ENCODE data around the gene NMRAL1.

NMRAL1 gene

GRCh38 chr16:4450931-4451519, 23.4 kb downstream of the NMRAL1 start:
- H3K4me3 ChIP-seq (replicated peaks; ENCODE audit: low read depth, low read length), result no peak overlapping the region
- no peak for DNase-seq (ENCODE audit: extremely low read depth, low read depth)
- no peak for TF ChIP-seq CTCF (IDR thresholded peaks at IDR 0.05; ENCODE audit: low read depth, low read length, missing control alignments)

GRCh38 chr16:4450430-4450829, 24.0 kb downstream of the NMRAL1 start:
- H3K4me3 ChIP-seq (replicated peaks; ENCODE audit: low read depth, low read length), result no peak overlapping the region
- TF ChIP-seq CTCF (IDR thresholded peaks at IDR 0.05; ENCODE audit: low read depth, low read length, missing control alignments), result no peak
- no peak for DNase-seq (ENCODE audit: extremely low read depth, low read depth)

- DNase-seq (ENCODE audit: extremely low read depth, low read depth), result no peak
- no peak for TF ChIP-seq CTCF (IDR thresholded peaks at IDR 0.05; ENCODE audit: low read depth, low read length, missing control alignments)
- H3K4me3 ChIP-seq (replicated peaks; ENCODE audit: low read depth, low read length), result no peak overlapping the region
These were observed 30.4 kb downstream of the NMRAL1 start for GRCh38 chr16:4443986-4444385.

GRCh38 chr16:4443271-4443670, 31.2 kb downstream of the NMRAL1 start:
- TF ChIP-seq CTCF (IDR thresholded peaks at IDR 0.05; ENCODE audit: low read depth, low read length, missing control alignments), result no peak
- no peak overlapping the region for H3K4me3 ChIP-seq (replicated peaks; ENCODE audit: low read depth, low read length)
- DNase-seq (ENCODE audit: extremely low read depth, low read depth), result no peak

GRCh38 chr16:4442371-4442770, 32.1 kb downstream of the NMRAL1 start:
- no peak overlapping the region for H3K4me3 ChIP-seq (replicated peaks; ENCODE audit: low read depth, low read length)
- TF ChIP-seq CTCF (IDR thresholded peaks at IDR 0.05; ENCODE audit: low read depth, low read length, missing control alignments), result no peak

GRCh38 chr16:4437366-4437765, 37.1 kb downstream of the NMRAL1 start:
- DNase-seq (ENCODE audit: extremely low read depth, low read depth), result no peak
- no peak overlapping the region for H3K4me3 ChIP-seq (replicated peaks; ENCODE audit: low read depth, low read length)
- no peak for TF ChIP-seq CTCF (IDR thresholded peaks at IDR 0.05; ENCODE audit: low read depth, low read length, missing control alignments)

More at GRCh38 chr16:4442371-4442770, 32.1 kb downstream of the NMRAL1 start:
- DNase-seq (ENCODE audit: extremely low read depth, low read depth), result no peak

Measured in HFF-Myc (cell line).